Measurements from ENCODE around the gene NPRL2.

DNA sequence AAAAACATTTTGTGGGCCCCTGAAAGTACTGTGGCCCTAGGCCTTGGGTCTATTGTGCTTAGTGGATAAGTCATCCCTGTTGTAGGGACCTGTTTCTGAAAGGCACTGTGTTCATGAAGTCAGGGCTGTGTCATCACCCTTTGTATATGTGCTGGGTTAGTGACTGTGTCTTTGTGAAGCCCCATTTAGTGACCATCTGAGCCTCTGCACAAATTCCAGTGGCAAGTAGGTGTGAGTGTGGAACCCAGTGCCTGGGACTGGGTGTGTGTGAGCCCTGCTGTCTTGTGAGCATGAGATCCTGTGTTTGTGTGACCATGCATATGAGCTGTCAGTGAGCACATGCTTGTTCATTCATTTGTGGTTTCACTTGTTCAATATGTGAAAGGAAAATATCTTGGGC is 46.0 kb downstream of the NPRL2 start:
- TF ChIP-seq YY1 (IDR thresholded peaks at IDR 0.05; ENCODE audit: insufficient read depth, insufficient read length) (no peak), SUZ12 (IDR thresholded peaks at IDR 0.05; ENCODE audit: extremely low read depth, insufficient read depth, insufficient read length) (no peak)

Measured in NT2/D1 (cell line).